Measurements from ENCODE around the gene SPTLC3.

DNA sequence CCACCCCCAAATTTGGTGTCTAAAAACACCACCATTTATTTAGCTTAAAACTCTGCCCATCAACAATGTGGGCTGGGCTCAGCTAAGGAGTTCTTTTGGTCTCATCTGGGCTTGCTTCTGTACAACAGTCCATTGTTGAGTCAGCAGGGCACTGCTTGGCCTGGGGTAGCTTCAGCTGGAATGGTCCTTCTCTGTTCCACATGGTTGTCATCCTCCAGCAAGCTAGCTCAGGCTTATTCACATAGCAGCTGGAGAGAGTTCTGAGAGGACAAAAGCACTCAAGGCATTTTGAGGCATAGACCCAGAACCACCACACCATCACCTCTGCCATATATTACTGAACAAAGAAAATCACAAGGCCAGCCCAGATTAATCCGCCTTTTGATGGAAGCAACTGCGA is 116.7 kb downstream of the SPTLC3 start:
- TF ChIP-seq, protein P1, sequence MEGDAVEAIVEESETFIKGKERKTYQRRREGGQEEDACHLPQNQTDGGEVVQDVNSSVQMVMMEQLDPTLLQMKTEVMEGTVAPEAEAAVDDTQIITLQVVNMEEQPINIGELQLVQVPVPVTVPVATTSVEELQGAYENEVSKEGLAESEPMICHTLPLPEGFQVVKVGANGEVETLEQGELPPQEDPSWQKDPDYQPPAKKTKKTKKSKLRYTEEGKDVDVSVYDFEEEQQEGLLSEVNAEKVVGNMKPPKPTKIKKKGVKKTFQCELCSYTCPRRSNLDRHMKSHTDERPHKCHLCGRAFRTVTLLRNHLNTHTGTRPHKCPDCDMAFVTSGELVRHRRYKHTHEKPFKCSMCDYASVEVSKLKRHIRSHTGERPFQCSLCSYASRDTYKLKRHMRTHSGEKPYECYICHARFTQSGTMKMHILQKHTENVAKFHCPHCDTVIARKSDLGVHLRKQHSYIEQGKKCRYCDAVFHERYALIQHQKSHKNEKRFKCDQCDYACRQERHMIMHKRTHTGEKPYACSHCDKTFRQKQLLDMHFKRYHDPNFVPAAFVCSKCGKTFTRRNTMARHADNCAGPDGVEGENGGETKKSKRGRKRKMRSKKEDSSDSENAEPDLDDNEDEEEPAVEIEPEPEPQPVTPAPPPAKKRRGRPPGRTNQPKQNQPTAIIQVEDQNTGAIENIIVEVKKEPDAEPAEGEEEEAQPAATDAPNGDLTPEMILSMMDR (IDR thresholded peaks at IDR 0.05): no peak
- TF ChIP-seq POLR2A (IDR thresholded peaks at IDR 0.05): no peak

All from breast epithelium (tissue), 3 donors.